GM19397 (cell line): ENCODE measurements around the gene ZNF385D.

Source experiments
- ATAC-seq: cut with Tn5 transposase; IDR thresholded peaks from one replicate; pipeline ENCODE4 v1.9.1; 2021; ENCODE audit warnings: mild to moderate bottlenecking, moderate library complexity; ENCODE audit not compliant: unreplicated experiment

The ZNF385D gene

GRCh38 chr3:21682206-21682605, 68.8 kb downstream of the ZNF385D start:
- ATAC-seq = no peak

GRCh38 chr3:21673393-21673792, 77.6 kb downstream of the ZNF385D start:
- no peak for ATAC-seq

- ATAC-seq = no peak
These were observed 78.7 kb downstream of the ZNF385D start for GRCh38 chr3:21672303-21672702.

- ATAC-seq = no peak
These were observed 80.6 kb downstream of the ZNF385D start for GRCh38 chr3:21670386-21670785.

- ATAC-seq = no peak
These were observed 83.0 kb downstream of the ZNF385D start for GRCh38 chr3:21668012-21668411.

GRCh38 chr3:21665444-21666100, 85.4 kb downstream of the ZNF385D start:
- no peak for ATAC-seq

- no peak for ATAC-seq
These were observed 86.0 kb downstream of the ZNF385D start for GRCh38 chr3:21664996-21665395.

GRCh38 chr3:21662403-21662802, 88.6 kb downstream of the ZNF385D start:
- ATAC-seq = no peak

- no peak for ATAC-seq
These were observed 96.3 kb downstream of the ZNF385D start for GRCh38 chr3:21654662-21655061.

- ATAC-seq = no peak
These were observed 96.8 kb downstream of the ZNF385D start for GRCh38 chr3:21654241-21654640.

- ATAC-seq = no peak
These were observed 101.5 kb downstream of the ZNF385D start for GRCh38 chr3:21649519-21649918.

GRCh38 chr3:21647961-21648360, 103.0 kb downstream of the ZNF385D start:
- ATAC-seq = no peak

GRCh38 chr3:21645121-21645897, 105.7 kb downstream of the ZNF385D start:
- no peak for ATAC-seq

GRCh38 chr3:21644268-21644667, 106.7 kb downstream of the ZNF385D start:
- no peak for ATAC-seq

- no peak for ATAC-seq
These were observed 107.3 kb downstream of the ZNF385D start for GRCh38 chr3:21643752-21644151.

GRCh38 chr3:21642433-21642832, 108.6 kb downstream of the ZNF385D start:
- ATAC-seq = no peak

- ATAC-seq = no peak
These were observed 109.1 kb downstream of the ZNF385D start for GRCh38 chr3:21641959-21642358.

GRCh38 chr3:21638488-21638887, 112.5 kb downstream of the ZNF385D start:
- no peak for ATAC-seq

- ATAC-seq = no peak
These were observed 116.9 kb downstream of the ZNF385D start for GRCh38 chr3:21634112-21634511.

GRCh38 chr3:21624524-21624923, 126.5 kb downstream of the ZNF385D start:
- ATAC-seq = no peak

GRCh38 chr3:21621181-21621651, 129.8 kb downstream of the ZNF385D start:
- ATAC-seq = no peak

GRCh38 chr3:21620511-21621155, 130.4 kb downstream of the ZNF385D start:
- ATAC-seq = no peak
